Astrocyte (in vitro differentiated cells and primary cell): ENCODE results near the gene SOCS1. TPM values are rescaled to one million over a fixed set of nuclear protein-coding genes. Genes with fewer than 3 reads are reported as not detected.

Source experiments
- DNase-seq: peaks from one replicate; pipeline ENCODE4 v3.0.0-alpha.2; 2010; ENCODE audit warnings: low read depth
- FAIRE-seq: peaks from 2 replicates; lab custom pipeline; 2011; peaks lifted over from hg19 to GRCh38; lab: Jason Lieb, UNC
- H2AFZ ChIP-seq: 2 replicates; pipeline ENCODE4 v1.6.0; 2012; ENCODE audit warnings: low read depth, low read length, inconsistent platforms
- H3K27ac ChIP-seq: 2 replicates; pipeline ENCODE4 v1.5.1; 2011; ENCODE audit warnings: low read depth, low read length, inconsistent platforms
- H3K27me3 ChIP-seq: 2 replicates; pipeline ENCODE4 v1.6.0; 2011; ENCODE audit warnings: low read length, inconsistent platforms; ENCODE audit not compliant: insufficient read depth
- H3K36me3 ChIP-seq: 2 replicates; pipeline ENCODE4 v1.5.1; 2011; ENCODE audit warnings: low read length, inconsistent platforms; ENCODE audit not compliant: insufficient read depth
- H3K4me1 ChIP-seq: 2 replicates; pipeline ENCODE4 v1.5.1; 2011; ENCODE audit warnings: low read length, inconsistent platforms; ENCODE audit not compliant: insufficient read depth
- H3K4me2 ChIP-seq: 2 replicates; pipeline ENCODE4 v1.6.0; 2012; ENCODE audit warnings: low read length, inconsistent platforms
- H3K4me3 ChIP-seq: 2 replicates; pipeline ENCODE4 v1.5.1; 2011; ENCODE audit warnings: low read depth, mild to moderate bottlenecking, low read length, inconsistent platforms; ENCODE audit not compliant: insufficient read depth
- H3K79me2 ChIP-seq: 2 replicates; pipeline ENCODE4 v1.6.0; 2012; ENCODE audit warnings: mild to moderate bottlenecking, low read length, inconsistent platforms; ENCODE audit not compliant: insufficient read depth
- H3K9ac ChIP-seq: 2 replicates; pipeline ENCODE4 v1.6.0; 2012; ENCODE audit warnings: mild to moderate bottlenecking, low read length, inconsistent platforms
- H3K9me3 ChIP-seq: 2 replicates; pipeline ENCODE4 v1.5.1; 2012; ENCODE audit warnings: low read depth, mild to moderate bottlenecking, low read length, inconsistent platforms; ENCODE audit not compliant: insufficient read depth
- H4K20me1 ChIP-seq: 2 replicates; pipeline ENCODE4 v1.6.0; 2012; ENCODE audit warnings: low read length, inconsistent platforms; ENCODE audit not compliant: insufficient read depth
- H3K27ac Mint-ChIP-seq: one replicate; pipeline ENCODE4 v1.8.0; 2021; ENCODE audit warnings: mild to moderate bottlenecking, mixed read lengths; ENCODE audit not compliant: unreplicated experiment
- H3K27me3 Mint-ChIP-seq: one replicate; pipeline ENCODE4 v1.8.0; 2021; ENCODE audit warnings: low read depth, mixed read lengths; ENCODE audit not compliant: unreplicated experiment
- H3K36me3 Mint-ChIP-seq: one replicate; pipeline ENCODE4 v1.8.0; 2021; ENCODE audit warnings: low read depth, mixed read lengths; ENCODE audit not compliant: unreplicated experiment
- H3K4me1 Mint-ChIP-seq: one replicate; pipeline ENCODE4 v1.8.0; 2021; ENCODE audit warnings: low read depth, mixed read lengths; ENCODE audit not compliant: unreplicated experiment
- H3K4me3 Mint-ChIP-seq: one replicate; pipeline ENCODE4 v1.8.0; 2021; ENCODE audit warnings: mild to moderate bottlenecking, moderate library complexity, mixed read lengths; ENCODE audit not compliant: unreplicated experiment
- H3K9me3 Mint-ChIP-seq: one replicate; pipeline ENCODE4 v1.8.0; 2021; ENCODE audit warnings: mild to moderate bottlenecking, mixed read lengths; ENCODE audit not compliant: unreplicated experiment
- CTCF ChIP-seq: IDR thresholded peaks from 2 replicates; pipeline ENCODE4 v1.5.1; 2011; ENCODE audit warnings: low read depth, mild to moderate bottlenecking, inconsistent platforms, low read length, moderate library complexity; ENCODE audit not compliant: insufficient read depth
- EZH2 ChIP-seq: IDR thresholded peaks from 2 replicates; pipeline ENCODE4 v1.6.1; 2012; ENCODE audit warnings: mild to moderate bottlenecking, low read length, inconsistent platforms; ENCODE audit not compliant: insufficient read depth
- total RNA-seq: library from RNA; stranded (reverse); gene quantifications from 2 replicates; pipeline ENCODE4 v1.2.1, GENCODE V29; 2021

Gene SOCS1
- total RNA-seq, 1 donor from 2014 or later, result 16.0 TPM

- FAIRE-seq, result no peak
- peaks cover 3% of the 10 kb centered on the region for H3K27me3 ChIP-seq
- H3K4me3 Mint-ChIP-seq, result no peak overlapping the region
- no peak overlapping the region for H3K27ac ChIP-seq
- H3K27me3 Mint-ChIP-seq, result peaks cover 19% of the 10 kb centered on the region
- no peak overlapping the region for H2AFZ ChIP-seq
- H3K27ac Mint-ChIP-seq, result no peak overlapping the region
- H3K9me3 Mint-ChIP-seq, result peaks cover 16% of the 10 kb centered on the region
- no peak overlapping the region for H3K4me3 ChIP-seq
- no peaks in the 10 kb centered on the region for H3K36me3 ChIP-seq
- no peak overlapping the region for H3K9ac ChIP-seq
- TF ChIP-seq CTCF (no peak), EZH2 (no peak)
- H3K4me2 ChIP-seq, result no peak overlapping the region
- no peaks in the 10 kb centered on the region for H3K79me2 ChIP-seq
- peaks cover 10% of the 10 kb centered on the region for H3K9me3 ChIP-seq
- H3K4me1 Mint-ChIP-seq, result peaks cover 2% of the 10 kb centered on the region
- no peaks in the 10 kb centered on the region for H3K4me1 ChIP-seq
- H4K20me1 ChIP-seq, result no peaks in the 10 kb centered on the region
- DNase-seq, result no peak
- H3K36me3 Mint-ChIP-seq, result peaks cover 5% of the 10 kb centered on the region
Measured at GRCh38 chr16:11211061-11211976, 44.7 kb downstream of the SOCS1 start.

GRCh38 chr16:11210260-11210659 lies 45.7 kb downstream of the SOCS1 start:
- no peak for TF ChIP-seq EZH2
- no peak for TF ChIP-seq CTCF
- H3K27ac ChIP-seq, result no peak overlapping the region
- no peak for FAIRE-seq
- no peak overlapping the region for H3K4me2 ChIP-seq
- H3K79me2 ChIP-seq, result no peaks in the 10 kb centered on the region
- H3K27me3 ChIP-seq, result peaks cover 3% of the 10 kb centered on the region
- H3K9ac ChIP-seq, result no peak overlapping the region
- Mint-ChIP-seq H3K4me1 (peaks cover 4% of the 10 kb centered on the region), H3K9me3 (peaks cover 8% of the 10 kb centered on the region), H3K36me3 (peaks cover 3% of the 10 kb centered on the region), H3K27me3 (peaks cover 19% of the 10 kb centered on the region), H3K27ac (no peak overlapping the region), H3K4me3 (no peak overlapping the region)
- H3K4me1 ChIP-seq, result peaks cover 8% of the 10 kb centered on the region
- DNase-seq, result no peak
- H2AFZ ChIP-seq, result no peak overlapping the region
- H4K20me1 ChIP-seq, result no peaks in the 10 kb centered on the region
- no peaks in the 10 kb centered on the region for H3K36me3 ChIP-seq
- H3K4me3 ChIP-seq, result no peak overlapping the region
- peaks cover 6% of the 10 kb centered on the region for H3K9me3 ChIP-seq
